ENCODE measurements around the gene TADA2B. TPM values are rescaled to one million over a fixed set of nuclear protein-coding genes. Genes with fewer than 3 reads are reported as not detected.

Gene TADA2B
- total and polyA plus RNA-seq, 2 experiments from 2014 or later, result 2.2 to 14.8 TPM

DNA sequence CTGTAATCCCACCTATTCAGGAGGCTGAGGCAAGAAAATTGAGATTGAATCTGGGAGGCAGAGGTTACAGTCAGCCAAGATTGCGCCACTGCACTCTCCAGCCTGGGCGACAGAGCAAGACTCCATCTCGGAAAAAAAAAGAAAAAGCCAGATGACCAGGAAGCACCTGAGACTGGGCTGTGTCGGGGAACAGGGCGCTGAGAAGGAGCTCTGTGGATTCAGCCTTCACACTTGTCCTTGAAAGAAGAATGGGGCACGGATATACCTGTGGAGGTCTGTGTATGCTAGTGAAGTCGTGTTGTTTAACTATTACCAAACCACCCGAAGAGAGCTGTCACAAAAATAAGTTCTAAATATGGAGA is 39.3 kb upstream of the TADA2B start:
- H3K9ac ChIP-seq, result no peak overlapping the region
- H3K4me3 ChIP-seq, result no peak overlapping the region
- WGBS, 2 experiments (ENCODE audit: low coverage in 1 of 2, low lambda C conversion rate in 2 of 2, missing lambda C conversion rate in 2 of 2), result 91 to 93% methylated on average over 8 of the region's 8 CpGs

DNA sequence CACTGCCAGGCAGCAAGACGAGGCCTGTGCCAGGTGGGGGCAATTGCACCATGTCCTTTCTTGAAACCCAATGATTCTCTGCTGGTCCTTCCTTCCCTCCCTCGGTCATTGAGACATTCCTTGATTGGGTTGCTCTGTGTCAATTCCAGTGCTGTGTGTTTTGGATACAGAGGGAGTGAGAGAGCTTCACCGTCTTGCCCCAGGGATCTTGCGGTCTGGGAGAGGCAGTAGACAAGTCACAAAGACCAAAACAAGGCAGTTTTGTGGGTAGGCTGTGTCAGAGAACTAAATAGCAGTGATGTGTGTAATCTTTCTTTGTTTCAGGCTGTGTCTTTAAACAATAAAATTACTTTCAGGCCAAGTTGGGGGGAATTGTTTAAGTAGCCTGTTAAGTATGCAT is 38.8 kb upstream of the TADA2B start:
- Histone ChIP-seq H3K9ac (no peak overlapping the region), H3K27me3 (replicated peaks; ENCODE audit: insufficient read depth) (no peaks in the 10 kb centered on the region), H3K36me3 (ENCODE audit: low read depth) (peaks cover 17% of the 10 kb centered on the region; the same call in 1 of the 2 replicates), H4K20me1 (ENCODE audit: insufficient read depth) (no peaks in the 10 kb centered on the region), H3K4me3 (no peak overlapping the region), H3K9me3 (ENCODE audit: low read depth) (no peaks in the 10 kb centered on the region), H3K27ac (no peak overlapping the region), H2AFZ (no peak overlapping the region), H3K4me2 (ENCODE audit: unreplicated experiment) (no peak overlapping the region), H3K79me2 (ENCODE audit: insufficient read depth) (peaks cover 5% of the 10 kb centered on the region; the same call in 1 of the 2 replicates), H3K9me2 (ENCODE audit: insufficient read depth) (no peaks in the 10 kb centered on the region), H3K4me1 (ENCODE audit: insufficient read depth) (no peaks in the 10 kb centered on the region), H3F3A (ENCODE audit: insufficient read depth) (no peaks in the 10 kb centered on the region)
- TF ChIP-seq EZH2phosphoT487 (IDR thresholded peaks at IDR 0.05; ENCODE audit: insufficient read depth, low read depth) (no peak), EZH2 (IDR thresholded peaks at IDR 0.05; ENCODE audit: insufficient read depth, poor library complexity, severe bottlenecking) (no peak)
- 94 to 98% methylated on average over 4 of the region's 4 CpGs for WGBS, 2 experiments (ENCODE audit: low coverage in 1 of 2, low lambda C conversion rate in 2 of 2, missing lambda C conversion rate in 2 of 2)
- in situ Hi-C loops (cut with MboI), result no loop called here
- DNase-seq, result no peak

More for the DNA sequence above, 39.3 kb upstream of the TADA2B start:
- in situ Hi-C loops (cut with MboI), result no loop called here
- no peak for TF ChIP-seq EZH2 (IDR thresholded peaks at IDR 0.05; ENCODE audit: insufficient read depth, poor library complexity, severe bottlenecking)
- no peak for TF ChIP-seq EZH2phosphoT487 (IDR thresholded peaks at IDR 0.05; ENCODE audit: insufficient read depth, low read depth)
- Histone ChIP-seq H3K9me3 (ENCODE audit: low read depth) (no peaks in the 10 kb centered on the region), H3K79me2 (ENCODE audit: insufficient read depth) (peaks cover 5% of the 10 kb centered on the region; the same call in 1 of the 2 replicates), H3K36me3 (ENCODE audit: low read depth) (peaks cover 17% of the 10 kb centered on the region; the same call in 1 of the 2 replicates), H3K4me1 (ENCODE audit: insufficient read depth) (no peaks in the 10 kb centered on the region), H3K27ac (no peak overlapping the region), H3K9me2 (ENCODE audit: insufficient read depth) (no peaks in the 10 kb centered on the region), H4K20me1 (ENCODE audit: insufficient read depth) (no peaks in the 10 kb centered on the region), H3F3A (ENCODE audit: insufficient read depth) (no peaks in the 10 kb centered on the region), H2AFZ (no peak overlapping the region), H3K27me3 (replicated peaks; ENCODE audit: insufficient read depth) (no peaks in the 10 kb centered on the region), H3K4me2 (ENCODE audit: unreplicated experiment) (no peak overlapping the region)
- no peak for DNase-seq

GRCh38 chr4:7005571-7005970 is 37.6 kb upstream of the TADA2B start:
- no peak overlapping the region for H3K4me3 ChIP-seq
- no peaks in the 10 kb centered on the region for H3F3A ChIP-seq (ENCODE audit: insufficient read depth)
- no peak for TF ChIP-seq EZH2phosphoT487 (IDR thresholded peaks at IDR 0.05; ENCODE audit: insufficient read depth, low read depth)
- TF ChIP-seq EZH2 (IDR thresholded peaks at IDR 0.05; ENCODE audit: insufficient read depth, poor library complexity, severe bottlenecking), result no peak
- H3K4me2 ChIP-seq (ENCODE audit: unreplicated experiment), result no peak overlapping the region
- H3K79me2 ChIP-seq (ENCODE audit: insufficient read depth), result peaks cover 5% of the 10 kb centered on the region; the same call in 1 of the 2 replicates
- in situ Hi-C loops (cut with MboI), result no loop called here
- 95 to 97% methylated on average over 4 of the region's 4 CpGs for WGBS, 2 experiments (ENCODE audit: low coverage in 1 of 2, low lambda C conversion rate in 2 of 2, missing lambda C conversion rate in 2 of 2)
- no peak overlapping the region for H2AFZ ChIP-seq
- no peak overlapping the region for H3K27ac ChIP-seq
- H3K27me3 ChIP-seq (replicated peaks; ENCODE audit: insufficient read depth), result no peaks in the 10 kb centered on the region
- H3K9me2 ChIP-seq (ENCODE audit: insufficient read depth), result no peaks in the 10 kb centered on the region
- DNase-seq, result no peak
- no peak overlapping the region for H3K9ac ChIP-seq
- no peaks in the 10 kb centered on the region for H3K4me1 ChIP-seq (ENCODE audit: insufficient read depth)
- H3K9me3 ChIP-seq (ENCODE audit: low read depth), result no peaks in the 10 kb centered on the region
- peaks cover 22% of the 10 kb centered on the region; the same call in 1 of the 2 replicates for H3K36me3 ChIP-seq (ENCODE audit: low read depth)
- no peaks in the 10 kb centered on the region for H4K20me1 ChIP-seq (ENCODE audit: insufficient read depth)

- Histone ChIP-seq H2AFZ (no peak overlapping the region), H3K79me2 (ENCODE audit: insufficient read depth) (peaks cover 5% of the 10 kb centered on the region; the same call in 1 of the 2 replicates), H3K27me3 (replicated peaks; ENCODE audit: insufficient read depth) (no peaks in the 10 kb centered on the region), H3K4me1 (ENCODE audit: insufficient read depth) (no peaks in the 10 kb centered on the region), H3K36me3 (ENCODE audit: low read depth) (peaks cover 22% of the 10 kb centered on the region; the same call in 1 of the 2 replicates), H3K9me2 (ENCODE audit: insufficient read depth) (no peaks in the 10 kb centered on the region), H3K4me3 (no peak overlapping the region), H3K9me3 (ENCODE audit: low read depth) (no peaks in the 10 kb centered on the region), H3F3A (ENCODE audit: insufficient read depth) (no peaks in the 10 kb centered on the region), H3K27ac (no peak overlapping the region), H3K9ac (no peak overlapping the region), H4K20me1 (ENCODE audit: insufficient read depth) (no peaks in the 10 kb centered on the region), H3K4me2 (ENCODE audit: unreplicated experiment) (no peak overlapping the region)
- DNase-seq, result no peak
- TF ChIP-seq EZH2phosphoT487 (IDR thresholded peaks at IDR 0.05; ENCODE audit: insufficient read depth, low read depth), result no peak
- TF ChIP-seq EZH2 (IDR thresholded peaks at IDR 0.05; ENCODE audit: insufficient read depth, poor library complexity, severe bottlenecking), result no peak
- in situ Hi-C loops (cut with MboI), result no loop called here
- 35 to 59% methylated on average over 3 of the region's 3 CpGs for WGBS, 2 experiments (ENCODE audit: low coverage in 1 of 2, low lambda C conversion rate in 2 of 2, missing lambda C conversion rate in 2 of 2)
These were observed 36.8 kb upstream of the TADA2B start for GRCh38 chr4:7006411-7006810.
